ENCODE data around the gene LXN.

GRCh38 chr3:158651192-158651591 lies 21.3 kb downstream of the LXN start:
- TF ChIP-seq CTCF (IDR thresholded peaks at IDR 0.05; ENCODE audit: insufficient read depth, low read depth, low read length) (no peak), EZH2 (IDR thresholded peaks at IDR 0.05; ENCODE audit: insufficient read depth, low read length) (no peak)
